ENCODE measurements around the gene VWA3B.

- TF ChIP-seq CTCF (conservative IDR thresholded peaks at IDR 0.05; ENCODE audit: low read length) (no peak), EZH2phosphoT487 (IDR thresholded peaks at IDR 0.05; ENCODE audit: borderline replicate concordance) (no peak)
Measured at GRCh38 chr2:98346311-98347236, 259.6 kb downstream of the VWA3B start, which contains the start of gene CNGA3.
